Keratinocyte (primary cell): ENCODE measurements around the gene C20orf141. TPM values are rescaled to one million over a fixed set of nuclear protein-coding genes. Genes with fewer than 3 reads are reported as not detected.

ENCODE experiments used
- DNase-seq: peaks from one replicate; pipeline ENCODE4 v3.0.0-alpha.2; 2011; ENCODE audit warnings: low read depth, missing footprints, low spot score
- FAIRE-seq: peaks from 2 replicates; lab custom pipeline; 2011; peaks lifted over from hg19 to GRCh38; lab: Jason Lieb, UNC
- H2AFZ ChIP-seq: 2 replicates; pipeline ENCODE4 v1.6.0; 2012; ENCODE audit warnings: low read length, control low read depth, inconsistent platforms; ENCODE audit not compliant: control insufficient read depth
- H3K27ac ChIP-seq: 2 replicates; pipeline ENCODE4 v1.5.1; 2011; ENCODE audit warnings: low read length; ENCODE audit not compliant: control insufficient read depth, insufficient read depth
- H3K27me3 ChIP-seq: 3 replicates; pipeline ENCODE4 v1.6.0; 2011; ENCODE audit warnings: low read length; ENCODE audit not compliant: control insufficient read depth, insufficient read depth; ENCODE audit errors: extremely low read depth
- H3K36me3 ChIP-seq, 2 experiments: 2 replicates in 1 of 2; 3 replicates in 1 of 2; pipeline ENCODE4 v1.5.1; 2011; ENCODE audit warnings: low read length in 2 of 2, mild to moderate bottlenecking in 1 of 2; ENCODE audit not compliant: control insufficient read depth in 2 of 2, insufficient read depth in 2 of 2; ENCODE audit errors: extremely low read depth in 1 of 2
- H3K4me1 ChIP-seq: 3 replicates; pipeline ENCODE4 v1.5.1; 2011; ENCODE audit warnings: low read length; ENCODE audit not compliant: control insufficient read depth, insufficient read depth; ENCODE audit errors: extremely low read depth
- H3K4me2 ChIP-seq: 3 replicates; pipeline ENCODE4 v1.6.0; 2011; ENCODE audit warnings: low read depth, low read length; ENCODE audit not compliant: control insufficient read depth, insufficient read depth; ENCODE audit errors: extremely low read depth
- H3K4me3 ChIP-seq, 3 experiments: fragments of 200-600 bp in 1 of 3; sonication (generic) in 1 of 3; 2 replicates in 2 of 3; 3 replicates in 1 of 3; pipeline ENCODE4 v1.5.1; 2011 to 2016; ENCODE audit warnings: low read length in 3 of 3, mild to moderate bottlenecking in 3 of 3, control low read depth in 2 of 3, inconsistent platforms in 1 of 3, low read depth in 1 of 3, mixed read lengths in 1 of 3, mixed run types in 1 of 3, moderate library complexity in 1 of 3; ENCODE audit not compliant: control insufficient read depth in 2 of 3, insufficient read depth in 2 of 3; ENCODE audit errors: extremely low read depth in 1 of 3
- H3K79me2 ChIP-seq: 2 replicates; pipeline ENCODE4 v1.6.0; 2012; ENCODE audit warnings: low read length; ENCODE audit not compliant: control insufficient read depth, insufficient read depth
- H3K9ac ChIP-seq: 3 replicates; pipeline ENCODE4 v1.6.0; 2011; ENCODE audit warnings: low read length; ENCODE audit not compliant: control insufficient read depth, insufficient read depth; ENCODE audit errors: extremely low read depth
- H3K9me1 ChIP-seq: 3 replicates; pipeline ENCODE4 v1.6.0; 2011; ENCODE audit warnings: low read length; ENCODE audit not compliant: control insufficient read depth, insufficient read depth; ENCODE audit errors: extremely low read depth
- H3K9me3 ChIP-seq: 2 replicates; pipeline ENCODE4 v1.5.1; 2012; ENCODE audit warnings: low read depth, low read length; ENCODE audit not compliant: control insufficient read depth
- H4K20me1 ChIP-seq: 3 replicates; pipeline ENCODE4 v1.6.0; 2011; ENCODE audit warnings: low read length; ENCODE audit not compliant: control insufficient read depth, insufficient read depth; ENCODE audit errors: extremely low read depth
- CTCF ChIP-seq, 3 experiments: IDR thresholded peaks in 1 of 3; conservative IDR thresholded peaks in 1 of 3; optimal IDR thresholded peaks in 1 of 3; 2 replicates in 2 of 3; 3 replicates in 1 of 3; pipeline versions ENCODE3 to v1.5.1; 2011; ENCODE audit warnings: low read length in 3 of 3, mild to moderate bottlenecking in 3 of 3, moderate library complexity in 2 of 3, control low read depth in 1 of 3, inconsistent platforms in 1 of 3; ENCODE audit not compliant: insufficient read depth in 2 of 3; ENCODE audit errors: extremely low read depth in 1 of 3
- EZH2 ChIP-seq: IDR thresholded peaks from one replicate; pipeline ENCODE4 v1.6.1; 2012; ENCODE audit warnings: inconsistent platforms, mild to moderate bottlenecking, low read length, moderate library complexity
- dilution Hi-C: fragments of 300-500 bp; cut with MboI; formaldehyde crosslinking; loops from one replicate; pipeline ENCODE4 v1.7.0; 2020; ENCODE audit warnings: low sequenced_read_pairs; ENCODE audit not compliant: extremely low pct_ligation_motif_present
- polyA plus RNA-seq, 5 experiments: library from polyadenylated mRNA; depleted of rRNA in 3 of 5; stranded (reverse) in 3 of 5; stranded (forward) in 1 of 5; unstranded in 1 of 5; fragments of >200 nt; gene quantifications; 1 replicate in 1 of 5; 2 replicates in 3 of 5; 3 replicates in 1 of 5; pipeline versions ENCODE4 v1.2.1 to v1.2.3, GENCODE V29; 2011 to 2012; ENCODE audit warnings: missing spikeins in 2 of 5, low read depth in 1 of 5, low replicate concordance in 1 of 5

Gene C20orf141
- polyA plus RNA-seq, 1 donor (not counting 4 experiments of a cell fraction or from before 2014, with no cell fraction given), result not detected

- H3K9ac ChIP-seq, result no peak overlapping the region
- H3K27me3 ChIP-seq, result no peaks in the 10 kb centered on the region
- no peaks in the 10 kb centered on the region for H3K9me3 ChIP-seq
- FAIRE-seq, result no peak
- no peaks in the 10 kb centered on the region for H3K79me2 ChIP-seq
- TF ChIP-seq EZH2 (no peak), CTCF (optimal IDR thresholded peaks at IDR 0.05 in 1 of 3, IDR thresholded peaks at IDR 0.05 in 1 of 3, conservative IDR thresholded peaks at IDR 0.05 in 1 of 3; ENCODE audit: extremely low read depth in 1 of 3, insufficient read depth in 2 of 3, low read length in 3 of 3) (no peak)
- no peaks in the 10 kb centered on the region for H3K4me1 ChIP-seq
- dilution Hi-C loops, result no loop called here
- no peak overlapping the region for H3K4me2 ChIP-seq
- H3K36me3 ChIP-seq, result peaks cover 8 to 11% of the 10 kb centered on the region in 2 experiments
- H3K9me1 ChIP-seq, result no peaks in the 10 kb centered on the region
- no peak overlapping the region for H3K27ac ChIP-seq
- no peak for DNase-seq
- no peaks in the 10 kb centered on the region for H4K20me1 ChIP-seq
- no peak overlapping the region for H3K4me3 ChIP-seq
- H2AFZ ChIP-seq, result no peak overlapping the region
Observed at GRCh38 chr20:2858591-2858990, 43.8 kb downstream of the C20orf141 start.

GRCh38 chr20:2859330-2860121, 44.7 kb downstream of the C20orf141 start:
- Histone ChIP-seq H3K4me2 (no peak overlapping the region), H3K9me1 (no peaks in the 10 kb centered on the region), H3K4me3 (no peak overlapping the region), H3K4me1 (no peaks in the 10 kb centered on the region), H3K36me3 (peaks cover 11 to 12% of the 10 kb centered on the region in 2 experiments), H3K27me3 (no peaks in the 10 kb centered on the region), H3K9ac (no peak overlapping the region), H2AFZ (no peak overlapping the region), H4K20me1 (no peaks in the 10 kb centered on the region), H3K79me2 (no peaks in the 10 kb centered on the region), H3K27ac (no peak overlapping the region), H3K9me3 (no peaks in the 10 kb centered on the region)
- TF ChIP-seq EZH2 (no peak), CTCF (optimal IDR thresholded peaks at IDR 0.05 in 1 of 3, IDR thresholded peaks at IDR 0.05 in 1 of 3, conservative IDR thresholded peaks at IDR 0.05 in 1 of 3; ENCODE audit: extremely low read depth in 1 of 3, insufficient read depth in 2 of 3, low read length in 3 of 3) (no peak)
- DNase-seq (no peak), FAIRE-seq (no peak)
- dilution Hi-C loops, result no loop called here
